Measurements from ENCODE around the gene NACA.

DNA sequence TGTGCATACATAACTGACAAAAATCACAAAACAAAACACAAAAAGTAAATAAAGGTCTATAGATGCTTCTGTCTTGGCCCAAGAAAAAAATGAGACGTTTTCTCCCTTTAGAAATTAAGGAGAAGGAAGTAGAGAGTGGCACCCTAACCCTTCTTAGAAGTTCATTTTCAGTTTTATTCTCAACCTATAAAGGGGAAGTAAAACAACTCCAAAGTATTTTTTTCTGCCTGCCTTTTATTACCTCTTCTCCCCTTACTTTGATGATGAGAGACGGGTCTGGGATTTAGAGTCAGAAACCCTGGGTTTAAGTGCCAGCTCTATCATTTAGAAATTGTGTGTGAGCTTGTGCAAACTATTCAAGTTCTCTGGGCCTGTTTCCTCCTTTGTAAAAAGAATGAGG, 24.3 kb upstream of the NACA start:
- TF ChIP-seq, protein P1, sequence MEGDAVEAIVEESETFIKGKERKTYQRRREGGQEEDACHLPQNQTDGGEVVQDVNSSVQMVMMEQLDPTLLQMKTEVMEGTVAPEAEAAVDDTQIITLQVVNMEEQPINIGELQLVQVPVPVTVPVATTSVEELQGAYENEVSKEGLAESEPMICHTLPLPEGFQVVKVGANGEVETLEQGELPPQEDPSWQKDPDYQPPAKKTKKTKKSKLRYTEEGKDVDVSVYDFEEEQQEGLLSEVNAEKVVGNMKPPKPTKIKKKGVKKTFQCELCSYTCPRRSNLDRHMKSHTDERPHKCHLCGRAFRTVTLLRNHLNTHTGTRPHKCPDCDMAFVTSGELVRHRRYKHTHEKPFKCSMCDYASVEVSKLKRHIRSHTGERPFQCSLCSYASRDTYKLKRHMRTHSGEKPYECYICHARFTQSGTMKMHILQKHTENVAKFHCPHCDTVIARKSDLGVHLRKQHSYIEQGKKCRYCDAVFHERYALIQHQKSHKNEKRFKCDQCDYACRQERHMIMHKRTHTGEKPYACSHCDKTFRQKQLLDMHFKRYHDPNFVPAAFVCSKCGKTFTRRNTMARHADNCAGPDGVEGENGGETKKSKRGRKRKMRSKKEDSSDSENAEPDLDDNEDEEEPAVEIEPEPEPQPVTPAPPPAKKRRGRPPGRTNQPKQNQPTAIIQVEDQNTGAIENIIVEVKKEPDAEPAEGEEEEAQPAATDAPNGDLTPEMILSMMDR (conservative IDR thresholded peaks at IDR 0.05; ENCODE audit: low read depth in 2 of 2) = no peak
- TF ChIP-seq CREB1 (CRISPR knock-in tag; IDR thresholded peaks at IDR 0.05; ENCODE audit: low read depth) = no peak
- TF ChIP-seq POLR2AphosphoS5 (IDR thresholded peaks at IDR 0.05; ENCODE audit: low read depth) = no peak
- TF ChIP-seq EZH2 (IDR thresholded peaks at IDR 0.05; ENCODE audit: low read depth, unreplicated experiment) = no peak
- no peak for TF ChIP-seq EZH2phosphoT487 (IDR thresholded peaks at IDR 0.05; ENCODE audit: unreplicated experiment)
- TF ChIP-seq, protein P2, sequence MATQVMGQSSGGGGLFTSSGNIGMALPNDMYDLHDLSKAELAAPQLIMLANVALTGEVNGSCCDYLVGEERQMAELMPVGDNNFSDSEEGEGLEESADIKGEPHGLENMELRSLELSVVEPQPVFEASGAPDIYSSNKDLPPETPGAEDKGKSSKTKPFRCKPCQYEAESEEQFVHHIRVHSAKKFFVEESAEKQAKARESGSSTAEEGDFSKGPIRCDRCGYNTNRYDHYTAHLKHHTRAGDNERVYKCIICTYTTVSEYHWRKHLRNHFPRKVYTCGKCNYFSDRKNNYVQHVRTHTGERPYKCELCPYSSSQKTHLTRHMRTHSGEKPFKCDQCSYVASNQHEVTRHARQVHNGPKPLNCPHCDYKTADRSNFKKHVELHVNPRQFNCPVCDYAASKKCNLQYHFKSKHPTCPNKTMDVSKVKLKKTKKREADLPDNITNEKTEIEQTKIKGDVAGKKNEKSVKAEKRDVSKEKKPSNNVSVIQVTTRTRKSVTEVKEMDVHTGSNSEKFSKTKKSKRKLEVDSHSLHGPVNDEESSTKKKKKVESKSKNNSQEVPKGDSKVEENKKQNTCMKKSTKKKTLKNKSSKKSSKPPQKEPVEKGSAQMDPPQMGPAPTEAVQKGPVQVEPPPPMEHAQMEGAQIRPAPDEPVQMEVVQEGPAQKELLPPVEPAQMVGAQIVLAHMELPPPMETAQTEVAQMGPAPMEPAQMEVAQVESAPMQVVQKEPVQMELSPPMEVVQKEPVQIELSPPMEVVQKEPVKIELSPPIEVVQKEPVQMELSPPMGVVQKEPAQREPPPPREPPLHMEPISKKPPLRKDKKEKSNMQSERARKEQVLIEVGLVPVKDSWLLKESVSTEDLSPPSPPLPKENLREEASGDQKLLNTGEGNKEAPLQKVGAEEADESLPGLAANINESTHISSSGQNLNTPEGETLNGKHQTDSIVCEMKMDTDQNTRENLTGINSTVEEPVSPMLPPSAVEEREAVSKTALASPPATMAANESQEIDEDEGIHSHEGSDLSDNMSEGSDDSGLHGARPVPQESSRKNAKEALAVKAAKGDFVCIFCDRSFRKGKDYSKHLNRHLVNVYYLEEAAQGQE (IDR thresholded peaks at IDR 0.05; ENCODE audit: unreplicated experiment) = no peak
- no peak for TF ChIP-seq STAT1 (IDR thresholded peaks at IDR 0.05; ENCODE audit: unreplicated experiment)
- no peak for TF ChIP-seq ZNF114 (CRISPR knock-in tag; IDR thresholded peaks at IDR 0.05)
- TF ChIP-seq, protein P3, sequence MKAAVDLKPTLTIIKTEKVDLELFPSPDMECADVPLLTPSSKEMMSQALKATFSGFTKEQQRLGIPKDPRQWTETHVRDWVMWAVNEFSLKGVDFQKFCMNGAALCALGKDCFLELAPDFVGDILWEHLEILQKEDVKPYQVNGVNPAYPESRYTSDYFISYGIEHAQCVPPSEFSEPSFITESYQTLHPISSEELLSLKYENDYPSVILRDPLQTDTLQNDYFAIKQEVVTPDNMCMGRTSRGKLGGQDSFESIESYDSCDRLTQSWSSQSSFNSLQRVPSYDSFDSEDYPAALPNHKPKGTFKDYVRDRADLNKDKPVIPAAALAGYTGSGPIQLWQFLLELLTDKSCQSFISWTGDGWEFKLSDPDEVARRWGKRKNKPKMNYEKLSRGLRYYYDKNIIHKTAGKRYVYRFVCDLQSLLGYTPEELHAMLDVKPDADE (IDR thresholded peaks at IDR 0.05) = no peak
- TF ChIP-seq JUNB (IDR thresholded peaks at IDR 0.05; ENCODE audit: unreplicated experiment) = no peak
